Stimulated activated CD8-positive, alpha-beta memory T cell treated with anti-CD3 and anti-CD28 coated beads, Interleukin-7, amount 100 ng/mL, for 4 hours (primary cell): ENCODE measurements around the gene KLF11.
"Not testable (repeated sequence)": the region's sequence is repeated elsewhere in the genome, so short reads cannot be mapped to it uniquely, and the experiment has no call there.

Experiments
- DNase-seq, 2 donors: peaks; one replicate each; pipeline ENCODE4 v3.0.0-alpha.2; 2020; ENCODE audit warnings: low read depth in 2 of 2

The KLF11 gene

DNA sequence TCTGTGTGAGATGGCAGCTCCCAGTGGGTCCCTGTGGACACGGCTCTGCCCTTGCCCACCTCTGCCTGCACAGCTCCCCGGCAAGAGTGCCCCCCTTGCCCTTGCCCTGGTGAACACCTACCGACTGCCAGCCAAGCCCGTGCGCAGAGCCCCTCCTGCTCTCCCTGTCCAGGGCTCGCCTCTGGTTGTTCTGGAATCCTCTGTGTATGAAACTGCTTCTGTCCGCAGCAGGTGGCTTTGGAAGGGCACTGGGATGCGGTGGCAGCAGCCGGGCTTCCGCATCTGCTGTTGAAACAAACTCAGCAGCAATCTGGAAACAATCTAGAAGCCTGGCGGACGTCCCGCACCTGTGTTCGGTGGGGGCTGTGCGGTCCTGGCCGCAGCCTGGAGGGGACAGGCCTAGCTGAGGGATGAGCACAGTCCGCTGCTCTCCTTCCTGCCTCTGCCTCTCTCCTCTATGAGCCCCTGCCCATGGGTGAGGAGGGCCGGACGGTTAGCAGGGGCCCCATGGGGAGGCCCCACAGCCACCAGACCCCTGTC is 34.0 kb upstream of the KLF11 start:
- DNase-seq: no peak

DNA sequence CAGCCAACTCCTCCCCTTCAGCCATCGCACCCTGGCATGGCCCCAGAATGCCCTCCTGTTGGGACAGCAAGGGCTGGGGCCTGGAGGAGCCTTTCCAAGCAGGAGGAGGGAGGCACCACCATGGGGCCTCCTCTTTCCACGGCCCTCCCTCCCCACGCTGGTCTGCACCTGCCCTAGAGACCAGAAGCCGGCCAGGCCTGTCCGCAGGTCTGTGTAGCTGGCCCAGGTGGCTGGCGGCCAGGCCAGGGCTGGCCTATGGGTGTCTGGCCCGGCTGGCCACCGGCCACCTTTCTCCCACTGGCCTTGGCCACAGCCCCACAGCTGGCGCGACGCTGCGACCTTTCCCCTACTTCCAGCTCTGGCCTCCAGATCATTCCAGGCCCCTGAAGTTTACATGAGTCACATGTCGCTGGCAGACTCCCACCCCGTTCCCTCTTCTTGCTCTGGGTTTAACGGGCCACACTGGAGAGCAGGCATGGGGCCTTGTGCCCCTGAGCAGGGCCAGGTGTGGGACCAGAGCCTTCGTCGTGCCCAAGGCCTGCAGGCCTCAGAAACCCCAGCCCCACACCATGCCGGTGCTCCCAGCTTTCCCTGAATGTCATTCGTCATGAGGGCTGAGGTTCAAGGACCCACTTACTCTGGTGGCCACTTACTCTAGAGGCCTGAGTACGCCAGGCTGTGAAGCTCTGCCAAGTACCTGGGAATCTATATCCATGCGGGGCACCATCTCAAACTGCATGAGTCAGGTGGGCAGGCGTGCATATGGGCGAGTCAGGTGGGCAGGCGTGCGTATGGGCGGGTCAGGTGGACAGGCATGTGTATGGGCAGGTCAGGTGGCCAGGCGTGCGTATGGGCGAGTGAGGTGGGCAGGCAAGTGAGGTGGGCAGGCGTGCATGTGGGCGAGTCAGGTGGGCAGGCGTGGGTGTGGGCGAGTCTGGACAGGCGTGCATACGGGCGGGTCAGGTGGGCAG is 33.3 kb upstream of the KLF11 start:
- DNase-seq: no peak

DNA sequence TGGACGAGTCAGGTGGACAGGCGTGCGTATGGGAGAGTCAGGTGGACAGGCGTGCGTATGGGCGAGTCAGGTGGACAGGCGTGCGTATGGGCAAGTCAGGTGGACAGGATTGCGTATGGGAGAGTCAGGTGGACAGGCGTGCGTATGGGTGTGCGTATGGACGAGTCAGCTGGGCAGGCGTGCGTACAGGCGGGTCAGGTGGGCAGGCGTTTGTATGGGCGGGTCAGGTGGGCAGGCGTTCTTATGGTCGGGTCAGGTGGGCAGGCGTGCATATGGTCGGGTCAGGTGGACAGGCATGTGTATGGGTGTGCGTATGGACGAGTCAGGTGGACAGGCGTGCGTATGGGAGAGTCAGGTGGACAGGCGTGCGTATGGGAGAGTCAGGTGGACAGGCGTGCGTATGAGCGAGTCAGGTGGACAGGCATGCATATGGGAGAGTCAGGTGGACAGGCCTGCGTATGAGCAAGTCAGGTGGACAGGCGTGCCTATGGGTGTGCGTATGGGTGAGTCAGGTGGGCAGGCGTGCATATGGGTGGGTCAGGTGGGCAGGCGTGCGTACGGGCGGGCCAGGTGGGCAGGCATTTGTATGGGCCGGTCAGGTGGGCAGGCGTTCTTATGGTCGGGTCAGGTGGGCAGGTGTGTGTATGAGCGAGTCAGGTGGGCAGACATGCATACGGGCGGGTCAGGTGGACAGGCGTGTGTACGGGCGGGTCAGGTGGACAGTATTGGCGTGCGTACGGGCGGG is 32.3 kb upstream of the KLF11 start:
- not testable (repeated sequence) for DNase-seq

DNA sequence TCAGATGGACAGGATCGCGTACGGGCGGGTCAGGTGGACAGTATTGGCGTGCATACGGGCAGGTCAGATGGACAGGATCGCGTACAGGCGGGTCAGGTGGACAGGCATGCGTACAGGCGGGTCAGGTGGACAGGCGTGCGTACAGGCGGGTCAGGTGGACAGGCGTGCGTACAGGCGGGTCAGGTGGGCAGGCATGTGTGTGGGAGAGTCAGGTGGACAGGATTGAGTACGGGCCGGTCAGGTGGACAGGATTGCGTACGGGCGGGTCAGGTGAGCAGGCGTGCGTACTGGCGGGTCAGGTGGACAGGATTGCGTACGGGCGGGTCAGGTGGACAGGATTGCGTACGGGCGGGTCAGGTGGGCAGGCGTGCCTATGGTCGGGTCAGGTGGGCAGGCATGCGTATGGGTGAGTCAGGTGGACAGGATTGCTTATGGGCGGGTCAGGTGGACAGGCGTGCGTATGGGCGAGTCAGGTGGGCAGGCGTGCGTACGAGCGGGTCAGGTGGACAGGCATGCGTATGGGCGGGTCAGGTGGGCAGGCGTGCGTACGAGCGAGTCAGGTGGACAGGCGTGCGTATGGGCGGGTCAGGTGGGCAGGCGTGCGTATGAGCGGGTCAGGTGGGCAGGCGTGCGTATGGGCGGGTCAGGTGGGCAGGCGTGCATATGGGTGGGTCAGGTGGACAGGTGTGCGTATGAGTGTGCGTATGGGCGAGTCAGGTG is 31.6 kb upstream of the KLF11 start:
- not testable (repeated sequence) for DNase-seq

DNA sequence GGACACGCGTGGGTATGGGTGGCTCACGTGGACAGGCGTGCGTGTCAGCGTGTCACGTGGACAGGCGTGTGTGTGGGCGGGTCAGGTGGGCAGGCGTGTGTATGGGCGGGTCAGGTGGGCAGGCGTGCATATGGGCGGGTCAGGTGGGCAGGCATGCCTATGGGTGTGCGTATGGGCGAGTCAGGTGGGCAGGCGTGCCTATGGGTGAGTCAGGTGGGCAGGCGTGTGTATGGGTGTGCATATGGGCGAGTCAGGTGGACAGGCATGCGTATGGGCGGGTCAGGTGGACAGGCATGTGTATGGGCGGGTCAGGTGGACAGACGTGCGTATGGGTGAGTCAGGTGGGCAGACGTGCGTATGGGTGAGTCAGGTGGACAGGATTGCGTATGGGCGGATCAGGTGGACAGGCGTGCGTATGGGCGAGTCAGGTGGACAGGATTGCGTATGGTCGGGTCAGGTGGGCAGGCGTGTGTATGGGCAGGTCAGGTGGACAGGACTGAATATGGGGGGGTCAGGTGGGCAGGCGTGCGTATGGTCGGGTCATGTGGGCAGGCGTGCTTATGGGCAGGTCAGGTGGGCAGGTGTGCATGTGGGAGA is 30.9 kb upstream of the KLF11 start:
- not testable (repeated sequence) for DNase-seq

DNA sequence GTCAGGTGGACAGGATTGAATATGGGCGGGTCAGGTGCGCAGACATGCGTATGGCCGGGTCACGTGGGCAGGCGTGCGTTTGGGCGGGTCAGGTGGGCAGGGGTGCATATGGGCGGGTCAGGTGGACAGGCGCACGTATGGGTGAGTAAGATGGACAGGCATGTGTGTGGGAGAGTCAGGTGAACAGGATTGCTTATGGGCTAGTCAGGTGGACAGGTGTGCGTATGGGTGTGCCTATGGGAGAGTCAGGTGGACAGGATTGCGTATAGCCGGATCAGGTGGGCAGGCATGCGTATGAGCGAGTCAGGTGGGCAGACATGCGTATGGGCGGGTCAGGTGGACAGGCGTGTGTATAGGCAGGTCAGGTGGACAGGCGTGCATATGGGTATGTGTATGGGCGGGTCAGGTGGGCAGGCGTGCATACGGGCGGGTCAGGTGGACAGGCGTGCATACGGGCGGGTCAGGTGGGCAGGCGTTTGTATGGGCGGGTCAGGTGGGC is 30.3 kb upstream of the KLF11 start:
- DNase-seq: no peak

DNA sequence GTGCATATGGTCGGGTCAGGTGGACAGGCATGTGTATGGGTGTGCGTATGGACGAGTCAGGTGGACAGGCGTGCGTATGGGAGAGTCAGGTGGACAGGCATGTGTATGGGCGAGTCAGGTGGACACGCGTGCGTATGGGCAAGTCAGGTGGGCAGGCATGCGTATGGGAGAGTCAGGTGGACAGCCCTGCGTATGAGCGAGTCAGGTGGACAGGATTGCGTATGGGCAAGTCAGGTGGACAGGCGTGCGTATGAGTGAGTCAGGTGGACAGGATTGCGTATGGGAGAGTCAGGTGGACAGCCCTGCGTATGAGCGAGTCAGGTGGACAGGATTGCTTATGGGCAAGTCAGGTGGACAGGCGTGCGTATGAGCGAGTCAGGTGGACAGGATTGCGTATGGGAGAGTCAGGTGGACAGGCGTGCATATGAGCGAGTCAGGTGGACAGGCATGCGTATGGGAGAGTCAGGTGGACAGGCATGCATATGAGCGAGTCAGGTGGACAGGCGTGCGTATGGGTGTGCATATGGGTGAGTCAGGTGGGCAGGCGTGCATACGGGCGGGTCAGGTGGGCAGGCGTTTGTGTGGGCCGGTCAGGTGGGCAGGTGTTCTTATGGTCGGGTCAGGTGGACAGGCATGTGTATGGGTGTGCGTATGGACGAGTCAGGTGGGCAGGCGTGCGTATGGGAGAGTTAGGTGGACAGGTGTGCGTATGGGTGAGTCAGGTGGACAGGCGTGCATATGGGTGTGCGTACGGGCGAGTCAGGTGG is 29.5 kb upstream of the KLF11 start:
- not testable (repeated sequence) for DNase-seq

DNA sequence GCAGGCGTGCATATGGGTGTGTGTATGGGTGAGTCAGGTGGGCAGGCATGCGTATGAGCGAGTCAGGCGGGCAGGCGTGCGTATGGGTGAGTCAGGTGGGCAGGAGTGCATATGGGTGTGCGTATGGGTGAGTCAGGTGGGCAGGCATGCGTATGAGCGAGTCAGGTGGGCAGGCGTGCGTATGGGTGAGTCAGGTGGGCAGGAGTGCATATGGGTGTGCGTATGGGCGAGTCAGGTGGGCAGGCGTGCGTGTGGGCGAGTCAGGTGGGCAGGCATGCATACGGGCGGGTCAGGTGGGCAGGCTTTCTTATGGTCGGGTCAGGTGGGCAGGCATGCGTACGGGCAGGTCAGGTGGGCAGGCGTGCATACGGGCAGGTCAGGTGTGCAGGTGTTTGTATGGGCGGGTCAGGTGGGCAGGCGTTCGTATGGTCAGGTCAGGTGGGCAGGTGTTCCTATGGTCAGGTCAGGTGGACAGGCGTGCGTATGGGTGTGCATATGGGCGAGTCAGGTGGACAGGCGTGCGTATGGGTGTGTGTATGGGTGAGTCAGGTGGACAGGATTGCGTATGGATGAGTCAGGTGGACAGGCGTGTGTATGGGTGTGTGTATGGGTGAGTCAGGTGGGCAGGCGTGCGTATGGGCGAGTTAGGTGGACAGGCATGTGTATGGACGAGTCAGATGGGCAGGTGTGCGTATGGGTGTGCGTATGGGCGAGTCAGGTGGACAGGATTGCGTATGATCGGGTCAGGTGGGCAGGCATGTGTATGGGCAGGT is 28.7 kb upstream of the KLF11 start:
- DNase-seq: no peak

DNA sequence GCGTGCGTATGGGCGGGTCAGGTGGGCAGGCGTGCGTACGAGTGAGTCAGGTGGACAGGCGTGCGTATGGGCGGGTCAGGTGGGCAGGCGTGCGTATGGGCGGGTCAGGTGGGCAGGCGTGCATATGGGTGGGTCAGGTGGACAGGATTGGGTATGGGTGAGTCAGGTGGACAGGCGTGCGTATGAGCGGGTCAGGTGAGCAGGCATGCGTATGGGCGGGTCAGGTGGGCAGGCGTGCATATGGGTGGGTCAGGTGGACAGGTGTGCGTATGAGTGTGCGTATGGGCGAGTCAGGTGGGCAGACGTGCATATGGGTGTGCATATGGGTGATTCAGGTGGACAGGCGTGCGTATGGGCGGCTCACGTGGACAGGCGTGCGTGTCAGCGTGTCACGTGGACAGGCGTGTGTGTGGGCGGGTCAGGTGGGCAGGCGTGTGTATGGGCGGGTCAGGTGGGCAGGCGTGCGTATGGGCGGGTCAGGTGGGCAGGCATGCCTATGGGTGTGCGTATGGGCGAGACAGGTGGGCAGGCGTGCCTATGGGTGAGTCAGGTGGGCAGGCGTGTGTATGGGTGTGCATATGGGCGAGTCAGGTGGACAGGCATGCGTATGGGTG is 27.9 kb upstream of the KLF11 start:
- DNase-seq: not testable (repeated sequence)

DNA sequence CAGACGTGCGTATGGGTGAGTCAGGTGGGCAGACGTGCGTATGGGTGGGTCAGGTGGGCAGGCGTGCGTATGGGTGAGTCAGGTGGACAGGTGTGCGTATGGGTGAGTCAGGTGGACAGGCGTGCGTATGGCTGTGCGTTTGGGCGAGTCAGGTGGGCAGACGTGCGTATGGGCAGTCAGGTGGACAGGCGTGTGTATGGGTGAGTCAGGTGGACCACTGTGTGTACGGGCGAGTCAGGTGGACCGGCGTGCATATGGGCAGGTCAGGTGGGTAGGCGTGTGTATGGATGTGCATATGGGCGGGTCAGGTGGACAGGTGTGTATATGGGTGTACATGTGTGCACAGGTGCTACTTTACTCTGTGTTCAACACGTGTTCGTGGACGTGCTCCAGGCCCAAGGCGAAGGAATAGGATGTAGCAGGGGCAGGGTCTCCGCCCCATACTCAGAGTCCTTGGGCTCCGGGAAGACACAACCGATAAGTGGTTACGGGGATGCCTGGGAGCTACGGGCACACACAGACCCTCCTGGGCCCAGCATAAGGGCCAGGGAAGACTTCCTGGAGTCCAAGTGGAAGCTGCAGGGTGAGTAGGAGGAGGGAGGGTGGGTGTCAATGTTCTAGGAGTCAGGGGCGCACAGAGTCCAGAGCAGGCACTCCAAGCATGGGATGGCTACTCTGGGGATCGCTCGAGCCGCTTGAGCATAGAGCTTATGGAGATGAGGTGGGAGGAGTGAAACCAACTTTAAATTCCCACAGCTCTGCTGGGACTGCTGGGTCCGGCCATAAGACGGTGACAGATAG is 27.1 kb upstream of the KLF11 start:
- no peak for DNase-seq

DNA sequence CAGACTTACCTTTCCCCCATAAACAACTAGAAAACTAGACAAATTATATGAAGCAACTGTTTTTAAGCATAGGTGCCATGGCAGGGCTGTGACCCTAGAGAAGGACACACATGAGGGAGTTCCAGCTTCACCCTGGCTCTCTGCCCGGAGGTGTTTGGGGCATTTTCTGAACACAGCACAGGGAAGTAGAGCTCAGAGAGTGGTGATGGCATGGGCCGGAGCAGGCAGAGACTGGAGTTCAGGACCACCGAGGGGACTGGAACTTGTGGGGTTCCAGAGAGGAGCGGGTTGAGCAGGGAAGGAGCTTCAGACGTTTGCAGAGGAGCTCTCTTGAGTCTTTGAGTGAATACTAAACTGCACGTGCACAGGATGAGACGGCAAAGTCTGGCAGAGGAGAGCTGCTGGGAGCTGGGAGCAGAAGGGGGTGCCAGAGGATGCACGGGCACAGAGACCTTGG is 26.5 kb upstream of the KLF11 start:
- DNase-seq: no peak

DNA sequence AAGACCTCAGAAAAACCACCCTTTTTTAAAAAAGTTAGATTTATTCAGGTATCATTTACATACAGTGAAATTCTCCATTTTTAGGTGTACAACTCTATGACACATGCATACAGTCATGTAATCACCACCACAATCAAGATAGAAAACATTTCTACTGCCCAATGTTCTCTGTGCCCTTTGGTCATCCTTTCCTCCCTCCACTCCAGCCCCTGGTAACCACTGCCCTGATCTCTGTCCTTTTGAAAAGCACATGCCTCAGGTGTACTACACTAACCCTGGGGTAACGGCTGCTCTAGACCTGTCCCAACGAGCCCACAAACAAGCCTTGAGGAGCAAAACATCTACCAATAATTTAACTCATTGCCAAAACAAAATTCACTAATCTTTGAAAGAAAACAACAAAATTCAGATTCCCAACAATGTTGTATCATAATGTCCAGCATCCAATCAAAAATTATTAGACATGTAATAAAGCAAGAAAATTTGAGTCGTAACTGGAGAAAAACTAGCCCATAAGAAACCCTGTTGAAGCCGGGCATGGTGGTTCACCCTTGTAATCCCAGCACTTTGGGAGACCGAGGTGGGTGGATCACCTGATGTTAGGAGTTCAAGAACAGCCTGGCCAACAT is 25.9 kb upstream of the KLF11 start:
- no peak for DNase-seq

DNA sequence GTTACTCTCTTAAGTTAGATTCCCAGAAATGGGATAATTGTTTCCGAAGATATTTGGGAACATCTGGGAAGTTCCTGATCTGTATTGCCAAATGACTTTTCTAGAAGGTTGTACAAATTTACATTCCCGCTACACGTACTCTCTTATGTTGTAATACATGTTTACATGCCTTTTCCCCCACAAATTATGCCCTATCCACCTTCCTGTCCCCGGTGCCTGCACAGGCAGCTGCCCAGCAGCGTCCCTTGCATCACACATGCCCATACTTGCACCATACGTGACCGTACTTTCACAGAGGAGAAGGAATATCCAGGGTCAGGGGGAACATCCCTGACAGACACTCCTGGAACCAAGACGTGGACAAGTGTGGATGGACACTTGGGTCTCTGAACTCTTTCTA is 24.2 kb upstream of the KLF11 start:
- DNase-seq: no peak

DNA sequence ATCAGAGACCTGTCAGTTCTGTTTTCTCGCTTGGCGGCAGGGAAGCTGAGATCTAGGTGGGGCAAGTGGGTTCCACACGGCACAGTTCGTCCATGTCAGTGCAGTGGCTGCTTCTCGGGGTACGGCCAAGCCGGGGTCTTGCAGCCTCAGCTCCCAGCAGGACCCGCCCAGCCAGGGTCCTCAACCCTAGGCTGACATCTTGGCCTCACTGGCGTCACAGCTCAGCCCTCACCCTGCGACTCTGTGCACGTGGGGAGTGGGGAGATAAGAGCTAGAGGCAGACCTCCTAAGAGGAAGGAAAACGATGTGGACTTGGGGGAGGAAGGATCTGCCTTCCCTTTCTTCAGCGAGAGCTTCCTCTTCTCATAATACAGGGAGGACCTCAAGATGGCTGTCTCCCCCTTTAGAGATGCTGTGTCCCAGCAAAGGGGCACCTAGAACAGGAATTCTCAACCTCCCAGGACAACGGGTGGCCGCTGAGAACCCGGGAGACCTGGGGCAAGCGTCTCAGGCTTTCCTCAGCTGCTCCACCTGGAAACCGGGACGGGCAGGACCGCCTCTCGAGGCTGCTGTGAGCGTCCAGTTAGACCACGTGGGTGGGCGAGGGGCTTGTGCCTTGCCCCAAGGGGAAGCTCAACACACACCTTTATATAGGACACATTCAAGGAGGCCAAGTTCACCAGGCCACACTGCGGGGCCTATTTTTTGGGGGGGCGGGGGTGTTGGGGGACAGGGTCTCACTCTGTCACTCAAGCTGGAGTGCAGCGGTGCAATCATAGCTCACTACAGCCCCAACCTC is 23.5 kb upstream of the KLF11 start:
- DNase-seq: no peak

DNA sequence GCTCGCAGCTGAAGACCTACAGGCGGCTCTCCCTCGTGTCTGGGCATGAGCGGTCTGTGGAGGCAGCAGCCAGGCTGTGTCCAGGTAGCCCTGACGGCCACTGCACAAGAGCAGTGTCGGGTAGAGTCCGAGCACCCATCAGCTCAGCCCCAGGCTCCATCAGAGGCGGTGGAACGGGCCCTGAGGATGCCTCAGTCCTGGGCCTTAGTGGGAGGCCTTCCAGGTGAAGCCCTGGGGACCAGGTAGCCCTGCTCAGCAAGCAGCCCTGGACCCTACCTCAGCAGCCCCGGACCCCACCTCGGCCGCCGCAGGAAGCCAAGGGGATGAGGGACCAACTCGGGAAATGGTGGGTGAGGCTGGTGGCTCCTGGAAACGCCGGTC is 21.3 kb upstream of the KLF11 start:
- DNase-seq: no peak

DNA sequence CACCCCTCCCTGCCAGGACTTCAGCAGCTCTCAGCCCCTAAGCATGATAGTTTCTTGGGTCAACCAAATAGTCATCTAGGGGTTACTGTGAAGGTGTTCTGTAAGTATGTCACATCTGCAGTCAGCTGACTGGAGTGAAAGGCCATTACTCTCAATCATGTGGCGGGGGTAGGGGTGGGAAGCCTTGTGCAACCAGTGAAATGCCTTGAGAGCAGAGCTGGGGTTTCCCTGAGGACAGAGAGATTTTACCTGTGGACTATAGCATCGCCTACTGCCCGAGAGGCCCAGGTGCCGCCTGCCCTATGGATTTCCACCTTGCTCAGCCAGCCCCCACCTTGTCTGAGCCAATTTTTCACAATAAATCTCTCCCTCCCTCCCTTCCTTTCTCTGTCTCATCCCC is 20.9 kb upstream of the KLF11 start:
- no peak for DNase-seq

DNA sequence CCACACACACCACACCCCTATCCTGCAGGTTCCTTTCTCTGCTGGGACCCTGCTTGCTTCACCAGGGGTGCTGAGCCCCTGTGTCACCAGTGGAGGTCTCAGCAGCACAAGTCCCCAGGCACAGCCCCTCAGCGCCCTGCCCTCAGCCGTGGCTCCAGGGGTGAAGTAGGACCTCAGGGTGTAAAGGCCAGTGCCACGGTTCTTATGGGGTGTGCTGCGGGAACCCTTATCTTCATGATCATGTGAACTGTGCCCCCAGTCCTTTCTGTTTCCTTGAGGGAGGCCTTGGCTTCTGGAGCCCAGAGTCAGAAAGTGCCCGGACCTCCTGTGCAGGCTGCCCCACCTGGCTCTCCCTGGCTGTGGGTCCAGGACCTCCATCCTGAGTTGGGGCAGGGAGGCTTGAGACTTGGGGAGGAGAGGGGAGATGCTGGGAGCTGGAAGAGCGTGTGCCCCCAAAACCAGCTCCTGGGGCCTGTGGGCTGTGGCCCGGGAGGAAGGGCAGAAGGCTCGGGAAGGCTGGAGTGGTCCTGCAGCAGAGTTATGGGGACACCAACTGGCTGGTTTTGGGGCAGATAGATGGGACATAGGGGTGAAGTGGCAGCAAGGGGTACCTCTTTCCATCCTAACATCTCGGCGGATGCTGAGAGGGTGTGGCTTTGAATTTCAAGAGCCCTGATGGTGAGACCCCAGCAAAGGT is 20.2 kb upstream of the KLF11 start:
- DNase-seq: no peak
